Raji (cell line): Measurements from ENCODE around the gene PCSK5.

ENCODE experiments used
- POLR2A ChIP-seq: IDR thresholded peaks from 2 replicates; pipeline ENCODE4 v1.6.1; 2011; ENCODE audit warnings: low read depth, low read length, control low read depth; ENCODE audit not compliant: insufficient read depth

The PCSK5 gene

GRCh38 chr9:76213751-76214150, 323.3 kb downstream of the PCSK5 start:
- TF ChIP-seq POLR2A = no peak

- TF ChIP-seq POLR2A = no peak
Observed at GRCh38 chr9:76215066-76215465, 324.6 kb downstream of the PCSK5 start.

GRCh38 chr9:76216161-76216649, 325.7 kb downstream of the PCSK5 start:
- TF ChIP-seq POLR2A = no peak

GRCh38 chr9:76218117-76218885, 327.8 kb downstream of the PCSK5 start:
- TF ChIP-seq POLR2A = no peak

- TF ChIP-seq POLR2A = no peak
Observed at GRCh38 chr9:76218886-76219445, 328.5 kb downstream of the PCSK5 start.

- no peak for TF ChIP-seq POLR2A
Observed at GRCh38 chr9:76219560-76220151, 329.2 kb downstream of the PCSK5 start.

GRCh38 chr9:76221423-76221822, 330.9 kb downstream of the PCSK5 start:
- TF ChIP-seq POLR2A = no peak

GRCh38 chr9:76223749-76224340, 333.4 kb downstream of the PCSK5 start:
- TF ChIP-seq POLR2A = no peak

- TF ChIP-seq POLR2A = no peak
Observed at GRCh38 chr9:76227156-76227555, 336.7 kb downstream of the PCSK5 start.

GRCh38 chr9:76231001-76231400, 340.5 kb downstream of the PCSK5 start:
- no peak for TF ChIP-seq POLR2A

GRCh38 chr9:76232861-76233489, 342.5 kb downstream of the PCSK5 start:
- TF ChIP-seq POLR2A = no peak

GRCh38 chr9:76240578-76240977, 350.1 kb downstream of the PCSK5 start:
- no peak for TF ChIP-seq POLR2A

GRCh38 chr9:76245518-76245917, 355.0 kb downstream of the PCSK5 start:
- no peak for TF ChIP-seq POLR2A

- no peak for TF ChIP-seq POLR2A
Observed at GRCh38 chr9:76246680-76247079, 356.2 kb downstream of the PCSK5 start.

- TF ChIP-seq POLR2A = no peak
Observed at GRCh38 chr9:76247426-76247825, 357.0 kb downstream of the PCSK5 start.
